Neural progenitor cell (in vitro differentiated cells): ENCODE measurements around the gene CHGA. TPM values are rescaled to one million over a fixed set of nuclear protein-coding genes. Genes with fewer than 3 reads are reported as not detected.

Source experiments
- DNase-seq: peaks from one replicate; pipeline ENCODE4 v3.0.0-alpha.2; 2016; ENCODE audit warnings: low spot score
- H2AFZ ChIP-seq: fragments of 200-600 bp; sonication (generic); replicated peaks from 2 replicates; pipeline ENCODE4 v1.6.1; 2016; ENCODE audit warnings: antibody characterized with exemption
- H3F3A ChIP-seq: fragments of 200-600 bp; sonication (generic); 2 replicates; pipeline ENCODE4 v1.6.1; 2016; ENCODE audit warnings: antibody characterized with exemption, low read depth
- H3K27ac ChIP-seq: fragments of 200-600 bp; sonication (generic); 2 replicates; pipeline ENCODE4 v1.5.1; 2016; ENCODE audit warnings: mild to moderate bottlenecking
- H3K27me3 ChIP-seq: fragments of 200-600 bp; sonication (generic); 2 replicates; pipeline ENCODE4 v1.6.1; 2016; ENCODE audit warnings: mild to moderate bottlenecking, moderate library complexity
- H3K36me3 ChIP-seq: fragments of 200-600 bp; sonication (generic); 2 replicates; pipeline ENCODE4 v1.5.1; 2016
- H3K4me1 ChIP-seq: fragments of 200-600 bp; sonication (generic); 2 replicates; pipeline ENCODE4 v1.6.1; 2016; ENCODE audit warnings: mixed run types
- H3K4me2 ChIP-seq: fragments of 200-600 bp; sonication (generic); 2 replicates; pipeline ENCODE4 v1.6.1; 2016
- H3K4me3 ChIP-seq: fragments of 200-600 bp; sonication (generic); 2 replicates; pipeline ENCODE4 v1.5.1; 2016
- H3K79me2 ChIP-seq: fragments of 200-600 bp; sonication (generic); 2 replicates; pipeline ENCODE4 v1.6.1; 2016; ENCODE audit warnings: low read depth
- H3K9ac ChIP-seq: fragments of 200-600 bp; sonication (generic); 2 replicates; pipeline ENCODE4 v1.6.1; 2016
- H3K9me3 ChIP-seq: fragments of 200-600 bp; sonication (generic); 2 replicates; pipeline ENCODE4 v1.5.1; 2016; ENCODE audit warnings: low read depth
- H4K20me1 ChIP-seq: fragments of 200-600 bp; sonication (generic); 2 replicates; pipeline ENCODE4 v1.6.1; 2016; ENCODE audit warnings: low read depth
- H3K27ac Mint-ChIP-seq: 3 replicates; pipeline ENCODE4 v1.8.0; 2021; ENCODE audit warnings: mixed read lengths
- H3K27me3 Mint-ChIP-seq: 2 replicates; pipeline ENCODE4 v1.8.0; 2022; ENCODE audit warnings: low read depth, mild to moderate bottlenecking, inconsistent platforms, moderate library complexity, mixed read lengths; ENCODE audit not compliant: insufficient read depth
- H3K36me3 Mint-ChIP-seq: 3 replicates; pipeline ENCODE4 v1.8.0; 2021; ENCODE audit warnings: mixed read lengths
- H3K4me1 Mint-ChIP-seq: 3 replicates; pipeline ENCODE4 v1.8.0; 2021; ENCODE audit warnings: mixed read lengths
- H3K4me3 Mint-ChIP-seq: 3 replicates; pipeline ENCODE4 v1.8.0; 2021; ENCODE audit warnings: mild to moderate bottlenecking, moderate library complexity, mixed read lengths
- H3K9me3 Mint-ChIP-seq: 3 replicates; pipeline ENCODE4 v1.8.0; 2020; ENCODE audit warnings: mixed read lengths
- CTCF ChIP-seq: fragments of 200-600 bp; sonication (generic); IDR thresholded peaks from 2 replicates; pipeline ENCODE4 v1.5.1; 2017; ENCODE audit warnings: antibody characterized with exemption, mild to moderate bottlenecking
- EZH2 ChIP-seq: fragments of 200-600 bp; sonication (generic); IDR thresholded peaks from 2 replicates; pipeline ENCODE4 v1.6.1; 2017; ENCODE audit warnings: antibody characterized with exemption, mild to moderate bottlenecking, moderate library complexity
- EZH2phosphoT487 ChIP-seq: fragments of 200-600 bp; sonication (generic); IDR thresholded peaks from 2 replicates; pipeline ENCODE4 v1.6.1; 2017; ENCODE audit warnings: antibody characterized with exemption
- total RNA-seq: library from RNA; depleted of rRNA; stranded (reverse); fragments of >200 nt; gene quantifications from 2 replicates; pipeline ENCODE4 v1.2.3, GENCODE V29; 2015; ENCODE audit warnings: low replicate concordance

CHGA gene
- total RNA-seq, 1 donor from 2014 or later, result not detected

GRCh38 chr14:92903359-92903758 is 19.6 kb upstream of the CHGA start:
- Mint-ChIP-seq H3K27me3 (peaks cover 19% of the 10 kb centered on the region), H3K9me3 (no peaks in the 10 kb centered on the region), H3K4me1 (peaks cover 7% of the 10 kb centered on the region), H3K36me3 (no peaks in the 10 kb centered on the region), H3K4me3 (no peak overlapping the region), H3K27ac (no peak overlapping the region)
- no peak overlapping the region for H3K9ac ChIP-seq
- TF ChIP-seq EZH2 (no peak), EZH2phosphoT487 (no peak), CTCF (no peak)
- no peaks in the 10 kb centered on the region for H3F3A ChIP-seq
- H2AFZ ChIP-seq, result no peak overlapping the region
- H4K20me1 ChIP-seq, result no peaks in the 10 kb centered on the region
- H3K27me3 ChIP-seq, result peaks cover 30% of the 10 kb centered on the region
- DNase-seq, result no peak
- H3K36me3 ChIP-seq, result no peaks in the 10 kb centered on the region
- no peak overlapping the region for H3K27ac ChIP-seq
- peaks cover 6% of the 10 kb centered on the region for H3K4me1 ChIP-seq
- no peaks in the 10 kb centered on the region for H3K79me2 ChIP-seq
- no peaks in the 10 kb centered on the region for H3K9me3 ChIP-seq
- H3K4me2 ChIP-seq, result peak overlapping the region; percentile 58
- H3K4me3 ChIP-seq, result no peak overlapping the region

- Histone ChIP-seq H3K27ac (no peak overlapping the region), H3K4me1 (peaks cover 6% of the 10 kb centered on the region), H3K9me3 (no peaks in the 10 kb centered on the region), H3K79me2 (no peaks in the 10 kb centered on the region), H3F3A (no peaks in the 10 kb centered on the region), H3K27me3 (peaks cover 30% of the 10 kb centered on the region), H3K4me2 (no peak overlapping the region), H2AFZ (no peak overlapping the region), H3K9ac (no peak overlapping the region), H3K4me3 (no peak overlapping the region), H3K36me3 (no peaks in the 10 kb centered on the region), H4K20me1 (no peaks in the 10 kb centered on the region)
- Mint-ChIP-seq H3K4me3 (no peak overlapping the region), H3K27ac (no peak overlapping the region), H3K36me3 (no peaks in the 10 kb centered on the region), H3K27me3 (peaks cover 16% of the 10 kb centered on the region), H3K9me3 (no peaks in the 10 kb centered on the region), H3K4me1 (peaks cover 7% of the 10 kb centered on the region)
- TF ChIP-seq EZH2, result no peak
- no peak for TF ChIP-seq EZH2phosphoT487
- no peak for TF ChIP-seq CTCF
- DNase-seq, result no peak
Observed at GRCh38 chr14:92905667-92906066, 17.3 kb upstream of the CHGA start.

- no peak overlapping the region for H3K27ac Mint-ChIP-seq
- peaks cover 7% of the 10 kb centered on the region for H3K4me1 Mint-ChIP-seq
- Histone ChIP-seq H3K9ac (no peak overlapping the region), H3K27ac (no peak overlapping the region), H3K4me1 (peaks cover 6% of the 10 kb centered on the region), H3K36me3 (no peaks in the 10 kb centered on the region), H3K9me3 (no peaks in the 10 kb centered on the region), H3F3A (no peaks in the 10 kb centered on the region), H3K4me2 (no peak overlapping the region), H3K27me3 (peaks cover 27% of the 10 kb centered on the region), H3K79me2 (no peaks in the 10 kb centered on the region), H4K20me1 (no peaks in the 10 kb centered on the region), H2AFZ (no peak overlapping the region), H3K4me3 (no peak overlapping the region)
- TF ChIP-seq EZH2, result no peak
- no peak for TF ChIP-seq EZH2phosphoT487
- TF ChIP-seq CTCF, result no peak
- no peak for DNase-seq
- H3K36me3 Mint-ChIP-seq, result no peaks in the 10 kb centered on the region
- no peaks in the 10 kb centered on the region for H3K9me3 Mint-ChIP-seq
- H3K27me3 Mint-ChIP-seq, result peaks cover 11% of the 10 kb centered on the region
- no peak overlapping the region for H3K4me3 Mint-ChIP-seq
Observed at GRCh38 chr14:92906420-92906819, 16.5 kb upstream of the CHGA start.
